HG02938 (cell line): ENCODE measurements around the gene ADGRL4.
A peak's percentile ranks its signal among the peaks of the same experiment; 100 is the strongest.
"Not testable (repeated sequence)": the region's sequence is repeated elsewhere in the genome, so short reads cannot be mapped to it uniquely, and the experiment has no call there.

Experiments used
- ATAC-seq: cut with Tn5 transposase; IDR thresholded peaks from one replicate; pipeline ENCODE4 v1.9.1; 2021; ENCODE audit warnings: mild to moderate bottlenecking, moderate library complexity; ENCODE audit not compliant: unreplicated experiment

ADGRL4 gene

GRCh38 chr1:79006564-79006963 is at the start of gene ADGRL4:
TSS of gene ADGRL4 (minus strand) at chr1:79006730. CDS start at chr1:79006654, 76 bp downstream.
- ATAC-seq, result no peak

GRCh38 chr1:79055856-79056255 is 49.3 kb upstream of the ADGRL4 start:
- no peak for ATAC-seq

- ATAC-seq, result peak; percentile 99
Observed at GRCh38 chr1:79052829-79053449, 46.4 kb upstream of the ADGRL4 start.

GRCh38 chr1:79044974-79045650 is 38.6 kb upstream of the ADGRL4 start:
- ATAC-seq, result no peak

GRCh38 chr1:79043506-79043905 is 37.0 kb upstream of the ADGRL4 start:
- ATAC-seq, result no peak

GRCh38 chr1:79042539-79042938 is 36.0 kb upstream of the ADGRL4 start:
- ATAC-seq, result no peak

- ATAC-seq, result peak; percentile 60
Observed at GRCh38 chr1:79042117-79042516, 35.6 kb upstream of the ADGRL4 start.

GRCh38 chr1:79041666-79042065 is 35.1 kb upstream of the ADGRL4 start:
- ATAC-seq, result no peak

- ATAC-seq, result peak; percentile 90
Observed at GRCh38 chr1:79040424-79041082, 34.0 kb upstream of the ADGRL4 start.

GRCh38 chr1:79037085-79037484 is 30.6 kb upstream of the ADGRL4 start:
- no peak for ATAC-seq

GRCh38 chr1:79012500-79012899 is 6.0 kb upstream of the ADGRL4 start:
- no peak for ATAC-seq

GRCh38 chr1:79010589-79010988 is 4.1 kb upstream of the ADGRL4 start:
- ATAC-seq, result no peak

GRCh38 chr1:79005945-79006344 is 585 bp downstream of the ADGRL4 start:
- no peak for ATAC-seq

- ATAC-seq, result no peak
Observed at GRCh38 chr1:79004916-79005315, 1.6 kb downstream of the ADGRL4 start.

GRCh38 chr1:78996791-78997190 is 9.7 kb downstream of the ADGRL4 start:
- ATAC-seq, result no peak

GRCh38 chr1:78987042-78987441 is 19.5 kb downstream of the ADGRL4 start:
- ATAC-seq, result no peak

GRCh38 chr1:78980511-78980910 is 26.0 kb downstream of the ADGRL4 start:
- no peak for ATAC-seq

- no peak for ATAC-seq
Observed at GRCh38 chr1:78972723-78973122, 33.8 kb downstream of the ADGRL4 start.

- not testable (repeated sequence) for ATAC-seq
Observed at GRCh38 chr1:78967091-78967490, 39.4 kb downstream of the ADGRL4 start.

- ATAC-seq, result no peak
Observed at GRCh38 chr1:78958711-78959110, 47.8 kb downstream of the ADGRL4 start.

GRCh38 chr1:78950826-78951225 is 55.7 kb downstream of the ADGRL4 start:
- ATAC-seq, result no peak

- ATAC-seq, result no peak
Observed at GRCh38 chr1:78949227-78949626, 57.3 kb downstream of the ADGRL4 start.
